ENCODE data around the gene GDI2. TPM values are rescaled to one million over a fixed set of nuclear protein-coding genes. Genes with fewer than 3 reads are reported as not detected.

GDI2 gene
- polyA plus RNA-seq, 1 donor (not counting 4 experiments of a cell fraction or from before 2014, with no cell fraction given), result 293 TPM

DNA sequence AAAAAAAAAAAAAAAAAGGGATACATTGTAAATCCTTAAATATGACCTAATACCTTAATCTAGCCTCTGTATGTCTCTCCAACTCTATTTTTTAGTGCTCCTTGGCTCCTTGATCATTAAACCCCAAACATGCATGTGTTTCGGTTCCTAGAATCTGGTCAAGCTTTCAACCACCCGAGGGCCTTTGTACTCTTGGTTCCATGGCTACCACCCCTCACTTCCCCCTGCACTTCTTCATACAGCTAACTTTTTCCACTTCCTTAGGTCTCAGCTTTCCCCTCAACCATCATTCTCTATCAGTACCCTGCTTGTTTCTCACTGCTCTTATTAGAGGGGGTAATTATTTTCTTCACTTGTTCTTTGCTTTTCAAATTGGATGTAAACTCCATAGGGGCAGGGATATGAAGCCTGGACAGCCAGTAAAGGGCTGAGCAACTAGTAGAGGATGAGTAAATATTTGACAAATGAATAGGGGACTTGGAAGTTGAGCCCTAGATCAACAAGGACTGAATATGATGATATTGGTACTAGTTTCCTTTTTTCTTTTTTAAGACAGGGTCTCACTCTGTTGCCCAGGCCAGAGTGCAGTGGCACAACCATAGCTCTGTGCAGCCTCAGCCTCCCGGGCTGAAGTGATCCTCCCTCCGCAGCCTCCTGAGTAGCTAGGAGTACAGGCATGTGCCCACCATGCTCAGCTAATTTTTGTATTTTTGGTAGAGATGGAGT lies 4.3 kb upstream of the GDI2 start:
- TF ChIP-seq EZH2 (IDR thresholded peaks at IDR 0.05; ENCODE audit: low read length), result no peak
- TF ChIP-seq, protein P1, sequence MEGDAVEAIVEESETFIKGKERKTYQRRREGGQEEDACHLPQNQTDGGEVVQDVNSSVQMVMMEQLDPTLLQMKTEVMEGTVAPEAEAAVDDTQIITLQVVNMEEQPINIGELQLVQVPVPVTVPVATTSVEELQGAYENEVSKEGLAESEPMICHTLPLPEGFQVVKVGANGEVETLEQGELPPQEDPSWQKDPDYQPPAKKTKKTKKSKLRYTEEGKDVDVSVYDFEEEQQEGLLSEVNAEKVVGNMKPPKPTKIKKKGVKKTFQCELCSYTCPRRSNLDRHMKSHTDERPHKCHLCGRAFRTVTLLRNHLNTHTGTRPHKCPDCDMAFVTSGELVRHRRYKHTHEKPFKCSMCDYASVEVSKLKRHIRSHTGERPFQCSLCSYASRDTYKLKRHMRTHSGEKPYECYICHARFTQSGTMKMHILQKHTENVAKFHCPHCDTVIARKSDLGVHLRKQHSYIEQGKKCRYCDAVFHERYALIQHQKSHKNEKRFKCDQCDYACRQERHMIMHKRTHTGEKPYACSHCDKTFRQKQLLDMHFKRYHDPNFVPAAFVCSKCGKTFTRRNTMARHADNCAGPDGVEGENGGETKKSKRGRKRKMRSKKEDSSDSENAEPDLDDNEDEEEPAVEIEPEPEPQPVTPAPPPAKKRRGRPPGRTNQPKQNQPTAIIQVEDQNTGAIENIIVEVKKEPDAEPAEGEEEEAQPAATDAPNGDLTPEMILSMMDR (optimal IDR thresholded peaks at IDR 0.05 in 1 of 3, IDR thresholded peaks at IDR 0.05 in 1 of 3, conservative IDR thresholded peaks at IDR 0.05 in 1 of 3; ENCODE audit: extremely low read depth in 1 of 3, insufficient read depth in 2 of 3, low read length in 3 of 3), result no peak
- Histone ChIP-seq H3K79me2 (ENCODE audit: control insufficient read depth, insufficient read depth, low read length) (peaks cover 11% of the 10 kb centered on the region), H3K4me3 (ENCODE audit: control insufficient read depth in 2 of 3, extremely low read depth in 1 of 3, insufficient read depth in 2 of 3, low read depth in 1 of 3, low read length in 3 of 3) (no peak overlapping the region), H3K9me1 (ENCODE audit: control insufficient read depth, extremely low read depth, insufficient read depth, low read length) (no peaks in the 10 kb centered on the region), H3K36me3 (ENCODE audit: control insufficient read depth in 2 of 2, extremely low read depth in 1 of 2, insufficient read depth in 2 of 2, low read length in 2 of 2) (no peaks in the 10 kb centered on the region), H4K20me1 (ENCODE audit: control insufficient read depth, extremely low read depth, insufficient read depth, low read length) (no peaks in the 10 kb centered on the region), H3K9ac (ENCODE audit: control insufficient read depth, extremely low read depth, insufficient read depth, low read length) (no peak overlapping the region), H3K9me3 (ENCODE audit: control insufficient read depth, low read depth, low read length) (no peaks in the 10 kb centered on the region), H2AFZ (ENCODE audit: control insufficient read depth, low read length) (no peak overlapping the region), H3K4me1 (ENCODE audit: control insufficient read depth, extremely low read depth, insufficient read depth, low read length) (peaks cover 9% of the 10 kb centered on the region), H3K27ac (ENCODE audit: control insufficient read depth, insufficient read depth, low read length) (no peak overlapping the region), H3K27me3 (ENCODE audit: control insufficient read depth, extremely low read depth, insufficient read depth, low read length) (no peaks in the 10 kb centered on the region), H3K4me2 (ENCODE audit: control insufficient read depth, extremely low read depth, insufficient read depth, low read depth, low read length) (no peak overlapping the region)
- DNase-seq (ENCODE audit: low read depth, low spot score), result no peak
- dilution Hi-C loops (cut with MboI; ENCODE audit: extremely low pct_ligation_motif_present, low sequenced_read_pairs), result no loop called here
- FAIRE-seq, result no peak

DNA sequence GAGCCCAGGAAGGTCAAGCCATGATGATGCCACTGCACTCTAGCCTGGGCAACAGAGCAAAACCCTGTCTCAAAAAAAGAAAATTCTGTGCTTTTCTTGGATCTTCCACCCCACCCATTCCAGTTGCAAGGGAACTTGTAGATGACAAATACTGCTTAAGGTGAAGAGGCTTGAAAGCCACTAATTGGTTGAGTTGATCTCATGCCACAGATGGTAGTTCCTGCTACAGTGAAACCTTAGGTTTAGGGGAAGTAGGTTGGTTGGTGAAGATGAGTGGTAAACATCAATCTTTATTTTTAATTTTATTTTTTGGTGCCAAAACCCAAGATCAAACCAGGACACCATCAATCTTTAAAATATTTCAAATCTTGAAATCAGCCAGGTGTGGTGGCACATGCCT lies 2.9 kb upstream of the GDI2 start:
- Histone ChIP-seq H3K79me2 (ENCODE audit: control insufficient read depth, insufficient read depth, low read length) (peaks cover 25% of the 10 kb centered on the region), H2AFZ (ENCODE audit: control insufficient read depth, low read length) (no peak overlapping the region), H3K9me3 (ENCODE audit: control insufficient read depth, low read depth, low read length) (no peaks in the 10 kb centered on the region), H3K27ac (ENCODE audit: control insufficient read depth, insufficient read depth, low read length) (no peak overlapping the region), H3K4me1 (ENCODE audit: control insufficient read depth, extremely low read depth, insufficient read depth, low read length) (peaks cover 13% of the 10 kb centered on the region), H3K36me3 (ENCODE audit: control insufficient read depth in 2 of 2, extremely low read depth in 1 of 2, insufficient read depth in 2 of 2, low read length in 2 of 2) (no peaks in the 10 kb centered on the region), H3K4me3 (ENCODE audit: control insufficient read depth in 2 of 3, extremely low read depth in 1 of 3, insufficient read depth in 2 of 3, low read depth in 1 of 3, low read length in 3 of 3) (no peak overlapping the region), H4K20me1 (ENCODE audit: control insufficient read depth, extremely low read depth, insufficient read depth, low read length) (peaks cover 8% of the 10 kb centered on the region), H3K27me3 (ENCODE audit: control insufficient read depth, extremely low read depth, insufficient read depth, low read length) (no peaks in the 10 kb centered on the region), H3K9ac (ENCODE audit: control insufficient read depth, extremely low read depth, insufficient read depth, low read length) (no peak overlapping the region), H3K4me2 (ENCODE audit: control insufficient read depth, extremely low read depth, insufficient read depth, low read depth, low read length) (no peak overlapping the region), H3K9me1 (ENCODE audit: control insufficient read depth, extremely low read depth, insufficient read depth, low read length) (no peaks in the 10 kb centered on the region)
- FAIRE-seq (no peak), DNase-seq (ENCODE audit: low read depth, low spot score) (no peak)
- dilution Hi-C loops (cut with MboI; ENCODE audit: extremely low pct_ligation_motif_present, low sequenced_read_pairs), result no loop called here
- no peak for TF ChIP-seq EZH2 (IDR thresholded peaks at IDR 0.05; ENCODE audit: low read length)
- TF ChIP-seq, protein P1 (optimal IDR thresholded peaks at IDR 0.05 in 1 of 3, IDR thresholded peaks at IDR 0.05 in 1 of 3, conservative IDR thresholded peaks at IDR 0.05 in 1 of 3; ENCODE audit: extremely low read depth in 1 of 3, insufficient read depth in 2 of 3, low read length in 3 of 3), result no peak

Data from keratinocyte (primary cell).